GM12892 (cell line): ENCODE data around the gene ADAMTS13.

Experiments used
- POLR2A ChIP-seq: IDR thresholded peaks from 2 replicates; pipeline ENCODE4 v1.6.1; 2011; ENCODE audit warnings: low read depth, low read length, control low read depth
- POLR2AphosphoS5 ChIP-seq: IDR thresholded peaks from 2 replicates; pipeline ENCODE4 v1.6.1; 2011; ENCODE audit warnings: low read depth, low read length, control low read depth

DNA sequence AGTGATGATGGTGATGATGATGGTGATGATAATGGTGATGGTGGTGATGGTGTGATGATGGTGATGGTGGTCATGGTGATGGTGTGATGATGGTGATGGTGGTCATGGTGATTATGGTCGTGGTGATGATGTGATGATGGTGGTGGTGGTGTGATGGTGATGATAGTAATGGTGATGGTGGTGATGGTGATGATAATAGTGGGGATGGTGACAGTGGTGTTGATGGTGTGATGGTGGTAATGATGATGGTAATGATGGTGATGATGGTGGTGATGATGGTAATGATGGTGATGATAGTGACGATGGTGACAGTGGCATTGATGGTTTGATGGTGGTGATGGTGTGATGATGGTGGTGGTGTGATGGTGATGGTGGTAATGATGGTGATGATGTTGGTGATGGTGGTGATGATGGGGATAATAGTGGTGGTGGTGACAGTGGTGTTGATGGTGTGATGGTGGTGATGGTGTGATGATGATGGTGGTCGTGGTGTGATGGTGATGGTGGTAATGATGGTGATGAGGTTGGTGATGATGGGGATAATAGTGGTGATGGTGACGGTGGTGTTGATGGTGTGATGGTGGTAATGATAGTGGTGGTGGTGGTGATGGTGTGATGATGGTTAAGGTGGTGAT, 39.5 kb upstream of the ADAMTS13 start:
- TF ChIP-seq POLR2AphosphoS5 = no peak
- no peak for TF ChIP-seq POLR2A
